ENCODE results near the gene APOL3.
"Not testable (repeated sequence)": the region's sequence is repeated elsewhere in the genome, so short reads cannot be mapped to it uniquely, and the experiment has no call there.

The APOL3 gene

GRCh38 chr22:36136475-36136874, 24.1 kb downstream of the APOL3 start:
- H3K27ac Mint-ChIP-seq (ENCODE audit: low read depth) = no peak overlapping the region

GRCh38 chr22:36135306-36135980, 25.1 kb downstream of the APOL3 start:
- ATAC-seq (replicated peaks; ENCODE audit: extremely low read depth, poor library complexity, severe bottlenecking) (no peak), DNase-seq (ENCODE audit: low spot score in 2 of 2) (no peak)
- Mint-ChIP-seq H3K4me3 (no peak overlapping the region), H3K9me3 (no peaks in the 10 kb centered on the region), H3K27me3 (no peaks in the 10 kb centered on the region), H3K27ac (ENCODE audit: low read depth) (peak overlapping the region; percentile 20), H3K4me1 (peaks cover 15% of the 10 kb centered on the region), H3K36me3 (ENCODE audit: insufficient read depth) (peaks cover 9% of the 10 kb centered on the region)

More at GRCh38 chr22:36136475-36136874, 24.1 kb downstream of the APOL3 start:
- DNase-seq (ENCODE audit: low spot score in 2 of 2) (no peak), ATAC-seq (replicated peaks; ENCODE audit: extremely low read depth, poor library complexity, severe bottlenecking) (no peak)
- no peak overlapping the region for H3K4me3 Mint-ChIP-seq
- peaks cover 12% of the 10 kb centered on the region for H3K36me3 Mint-ChIP-seq (ENCODE audit: insufficient read depth)
- H3K4me1 Mint-ChIP-seq = peaks cover 23% of the 10 kb centered on the region
- H3K27me3 Mint-ChIP-seq = no peaks in the 10 kb centered on the region
- no peaks in the 10 kb centered on the region for H3K9me3 Mint-ChIP-seq

DNA sequence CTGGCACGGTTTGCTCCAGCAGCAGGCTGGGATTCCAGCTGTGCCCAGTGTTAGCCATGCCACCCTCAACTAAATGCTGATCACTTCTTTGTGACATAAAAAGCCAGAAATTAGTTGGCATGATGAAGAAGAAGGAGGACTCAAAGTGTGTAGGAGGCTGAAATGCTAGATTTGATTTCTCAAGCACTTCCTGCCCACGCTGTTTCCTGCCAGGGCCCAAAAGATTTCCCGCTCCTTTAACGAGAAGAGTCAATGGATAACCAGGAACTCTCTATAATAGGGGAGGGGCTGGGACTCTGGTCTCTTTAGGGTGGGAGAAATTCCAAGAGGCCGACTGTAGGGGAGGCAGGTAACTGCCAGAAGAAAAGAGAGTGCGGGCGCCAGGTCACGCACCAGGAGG, 26.4 kb downstream of the APOL3 start:
- Mint-ChIP-seq H3K36me3 (ENCODE audit: insufficient read depth) (peaks cover 3% of the 10 kb centered on the region), H3K4me3 (no peak overlapping the region), H3K27me3 (no peaks in the 10 kb centered on the region), H3K9me3 (no peaks in the 10 kb centered on the region), H3K27ac (ENCODE audit: low read depth) (no peak overlapping the region), H3K4me1 (peaks cover 9% of the 10 kb centered on the region)
- ATAC-seq (replicated peaks; ENCODE audit: extremely low read depth, poor library complexity, severe bottlenecking) (no peak), DNase-seq (ENCODE audit: low spot score in 2 of 2) (no peak)

- H3K27me3 Mint-ChIP-seq = no peaks in the 10 kb centered on the region
- H3K9me3 Mint-ChIP-seq = no peaks in the 10 kb centered on the region
- H3K36me3 Mint-ChIP-seq (ENCODE audit: insufficient read depth) = peaks cover 3% of the 10 kb centered on the region
- ATAC-seq (replicated peaks; ENCODE audit: extremely low read depth, poor library complexity, severe bottlenecking) = no peak
- no peak overlapping the region for H3K4me3 Mint-ChIP-seq
- peaks cover 9% of the 10 kb centered on the region for H3K4me1 Mint-ChIP-seq
- no peak overlapping the region for H3K27ac Mint-ChIP-seq (ENCODE audit: low read depth)
- DNase-seq (ENCODE audit: low spot score in 2 of 2) = no peak
Measured at GRCh38 chr22:36131907-36132306, 28.6 kb downstream of the APOL3 start.

DNA sequence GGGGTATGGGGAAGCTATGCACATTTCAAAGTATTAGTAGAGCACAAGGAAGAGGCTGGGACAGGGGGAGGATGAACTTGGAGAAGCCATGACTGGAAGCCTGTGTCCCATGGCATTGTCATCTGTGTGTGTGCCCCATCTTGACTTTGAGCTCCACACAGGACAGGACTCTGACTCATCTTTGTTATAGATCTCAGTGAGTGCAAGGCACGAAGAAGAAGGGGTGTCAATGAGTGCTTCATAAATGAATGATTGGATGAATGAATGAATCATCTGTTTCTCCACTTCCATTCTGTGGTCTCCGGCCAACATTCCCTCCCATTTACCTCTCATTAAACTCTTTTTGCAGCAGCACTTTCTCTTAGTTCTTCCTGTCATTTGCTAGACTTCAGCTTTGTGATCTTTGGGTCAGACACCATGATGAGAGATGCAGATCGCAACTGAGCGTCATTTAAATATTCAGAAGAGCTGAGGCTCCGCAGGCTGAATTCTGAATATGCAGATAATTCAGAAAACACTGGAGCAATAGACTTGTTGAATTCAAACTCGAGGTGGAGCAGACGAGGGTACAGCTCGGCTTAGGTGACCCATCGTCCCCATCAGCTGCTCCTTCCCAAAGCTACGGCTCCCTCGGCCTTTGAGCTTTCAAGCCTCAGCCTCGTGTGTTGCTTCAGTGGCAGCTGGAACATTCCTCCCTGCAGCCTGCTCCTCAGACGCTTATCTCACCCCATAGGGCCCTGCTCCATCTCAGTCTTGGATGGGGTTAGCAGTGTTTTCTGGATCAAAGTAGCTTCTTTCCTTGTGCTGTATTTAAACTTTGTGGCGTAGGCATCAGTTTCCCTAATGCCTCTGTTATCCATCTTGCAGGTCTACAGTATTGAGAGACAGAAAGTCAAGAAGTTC, 30.8 kb downstream of the APOL3 start:
- H3K27me3 Mint-ChIP-seq = no peaks in the 10 kb centered on the region
- no peak overlapping the region for H3K27ac Mint-ChIP-seq (ENCODE audit: low read depth)
- DNase-seq (ENCODE audit: low spot score in 2 of 2) (no peak), ATAC-seq (replicated peaks; ENCODE audit: extremely low read depth, poor library complexity, severe bottlenecking) (no peak)
- H3K4me3 Mint-ChIP-seq = no peak overlapping the region
- peaks cover 9% of the 10 kb centered on the region for H3K4me1 Mint-ChIP-seq
- H3K9me3 Mint-ChIP-seq = no peaks in the 10 kb centered on the region
- peaks cover 3% of the 10 kb centered on the region for H3K36me3 Mint-ChIP-seq (ENCODE audit: insufficient read depth)

DNA sequence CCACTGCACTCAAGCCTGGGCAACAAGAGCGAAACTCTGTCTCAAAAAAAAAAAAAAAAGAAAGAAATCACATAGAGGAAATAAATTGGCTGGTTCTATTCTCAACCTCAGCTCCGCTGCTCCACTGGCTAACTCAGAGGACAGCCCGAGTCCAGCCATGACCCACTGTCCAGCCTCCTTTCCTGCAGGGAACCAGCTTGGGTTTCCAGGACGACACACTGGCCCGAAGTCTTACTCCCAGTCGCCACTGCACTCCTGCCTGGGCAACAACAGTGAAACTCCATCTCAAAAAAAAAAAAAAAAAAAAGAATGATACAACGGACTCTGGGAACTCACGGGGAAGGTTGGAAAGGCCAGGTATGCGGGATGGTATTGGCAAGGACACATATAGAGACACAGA, 31.5 kb downstream of the APOL3 start:
- H3K27me3 Mint-ChIP-seq = no peaks in the 10 kb centered on the region
- no peak overlapping the region for H3K4me3 Mint-ChIP-seq
- peaks cover 13% of the 10 kb centered on the region for H3K4me1 Mint-ChIP-seq
- no peak overlapping the region for H3K27ac Mint-ChIP-seq (ENCODE audit: low read depth)
- no peak for ATAC-seq (replicated peaks; ENCODE audit: extremely low read depth, poor library complexity, severe bottlenecking)
- peaks cover 3% of the 10 kb centered on the region for H3K36me3 Mint-ChIP-seq (ENCODE audit: insufficient read depth)
- no peaks in the 10 kb centered on the region for H3K9me3 Mint-ChIP-seq
- DNase-seq (ENCODE audit: low spot score in 2 of 2) = no peak

GRCh38 chr22:36125994-36126531, 34.5 kb downstream of the APOL3 start:
- H3K9me3 Mint-ChIP-seq = no peaks in the 10 kb centered on the region
- DNase-seq (ENCODE audit: low spot score in 2 of 2) (no peak), ATAC-seq (replicated peaks; ENCODE audit: extremely low read depth, poor library complexity, severe bottlenecking) (no peak)
- no peaks in the 10 kb centered on the region for H3K27me3 Mint-ChIP-seq
- H3K36me3 Mint-ChIP-seq (ENCODE audit: insufficient read depth) = peaks cover 2% of the 10 kb centered on the region
- H3K27ac Mint-ChIP-seq (ENCODE audit: low read depth) = no peak overlapping the region
- no peak overlapping the region for H3K4me3 Mint-ChIP-seq
- H3K4me1 Mint-ChIP-seq = peaks cover 10% of the 10 kb centered on the region

GRCh38 chr22:36125434-36125833, 35.1 kb downstream of the APOL3 start:
- H3K9me3 Mint-ChIP-seq = no peaks in the 10 kb centered on the region
- DNase-seq (ENCODE audit: low spot score in 2 of 2) (no peak), ATAC-seq (replicated peaks; ENCODE audit: extremely low read depth, poor library complexity, severe bottlenecking) (no peak)
- no peak overlapping the region for H3K4me3 Mint-ChIP-seq
- H3K27me3 Mint-ChIP-seq = no peaks in the 10 kb centered on the region
- H3K4me1 Mint-ChIP-seq = peaks cover 10% of the 10 kb centered on the region
- H3K27ac Mint-ChIP-seq (ENCODE audit: low read depth) = no peak overlapping the region
- peaks cover 2% of the 10 kb centered on the region for H3K36me3 Mint-ChIP-seq (ENCODE audit: insufficient read depth)

DNA sequence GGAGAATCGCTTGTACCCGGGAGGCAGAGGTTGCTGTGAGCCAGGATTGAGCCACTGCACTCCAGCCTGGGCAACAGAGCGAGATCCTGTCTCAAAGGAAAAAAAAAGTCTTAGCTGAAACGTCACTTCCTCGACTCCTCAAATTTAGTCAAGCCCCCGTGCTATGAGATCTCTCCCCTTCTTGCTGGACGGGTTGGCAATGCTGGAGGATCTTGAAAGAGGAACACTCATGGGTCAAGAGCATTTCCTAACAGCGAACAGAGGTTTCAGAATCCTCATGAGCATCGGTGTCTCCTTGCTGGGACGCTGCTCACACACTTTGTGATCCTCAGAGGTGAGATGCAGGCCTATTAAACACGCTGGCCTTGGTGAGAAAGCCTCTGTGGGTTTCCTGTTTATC, 35.9 kb downstream of the APOL3 start:
- Mint-ChIP-seq H3K36me3 (ENCODE audit: insufficient read depth) (peaks cover 2% of the 10 kb centered on the region), H3K27me3 (no peaks in the 10 kb centered on the region), H3K27ac (ENCODE audit: low read depth) (no peak overlapping the region), H3K4me1 (peaks cover 10% of the 10 kb centered on the region), H3K9me3 (no peaks in the 10 kb centered on the region), H3K4me3 (peak overlapping the region; percentile 75)
- DNase-seq (ENCODE audit: low spot score in 2 of 2) (no peak), ATAC-seq (replicated peaks; ENCODE audit: extremely low read depth, poor library complexity, severe bottlenecking) (no peak)

DNA sequence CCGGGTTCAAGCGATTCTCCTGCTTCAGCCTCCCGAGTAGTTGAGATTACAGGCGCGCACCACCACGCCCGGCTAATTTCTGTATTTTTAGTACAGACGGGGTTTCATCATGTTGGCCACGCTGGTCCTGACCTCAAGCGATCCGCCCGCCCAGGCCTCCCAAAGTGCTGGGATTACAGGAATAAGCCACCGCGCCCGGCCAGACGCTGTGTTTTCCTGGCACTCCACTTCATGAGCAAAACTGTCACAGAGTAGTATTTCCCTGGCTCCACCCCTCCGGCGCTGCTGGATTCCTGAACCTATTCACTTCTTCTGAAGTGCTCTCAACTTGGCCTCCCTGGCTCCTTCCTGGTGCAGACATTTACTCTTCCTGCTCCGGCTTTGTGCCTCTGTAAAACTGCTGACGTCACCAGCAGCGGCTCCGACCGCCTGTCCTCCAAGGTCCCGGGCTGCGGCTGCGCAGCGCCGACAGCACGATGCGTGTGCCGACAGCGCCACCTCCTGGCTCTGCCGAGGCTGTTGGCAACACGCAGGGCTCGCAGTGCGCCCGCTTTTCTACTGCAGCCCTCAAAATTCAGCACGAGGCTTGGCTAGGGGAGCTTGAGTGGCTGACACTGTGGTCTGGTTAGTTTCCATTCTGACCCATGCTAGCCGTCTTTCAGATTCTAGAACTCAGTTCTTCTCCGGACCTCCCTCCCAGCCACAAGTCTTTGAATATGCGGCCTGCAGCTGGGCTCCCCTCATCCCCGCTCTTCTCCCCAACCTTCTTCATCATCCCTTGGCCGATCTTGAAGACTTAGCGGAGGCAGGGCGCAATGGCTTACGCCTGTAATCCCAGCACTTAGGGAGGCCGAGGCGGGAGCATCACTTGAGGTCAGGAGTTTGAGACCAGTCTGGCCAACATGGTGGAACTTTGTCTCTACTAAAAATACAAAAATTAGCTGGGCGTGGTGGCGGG, 36.6 kb downstream of the APOL3 start:
- Mint-ChIP-seq H3K9me3 (no peaks in the 10 kb centered on the region), H3K36me3 (ENCODE audit: insufficient read depth) (peaks cover 2% of the 10 kb centered on the region), H3K4me1 (peaks cover 10% of the 10 kb centered on the region), H3K4me3 (peak overlapping the region; percentile 75), H3K27ac (ENCODE audit: low read depth) (peak overlapping the region; percentile 93), H3K27me3 (no peaks in the 10 kb centered on the region)
- ATAC-seq (replicated peaks; ENCODE audit: extremely low read depth, poor library complexity, severe bottlenecking) (peak; percentile 96), DNase-seq (ENCODE audit: low spot score in 2 of 2) (peak; percentile 83 to 86)

DNA sequence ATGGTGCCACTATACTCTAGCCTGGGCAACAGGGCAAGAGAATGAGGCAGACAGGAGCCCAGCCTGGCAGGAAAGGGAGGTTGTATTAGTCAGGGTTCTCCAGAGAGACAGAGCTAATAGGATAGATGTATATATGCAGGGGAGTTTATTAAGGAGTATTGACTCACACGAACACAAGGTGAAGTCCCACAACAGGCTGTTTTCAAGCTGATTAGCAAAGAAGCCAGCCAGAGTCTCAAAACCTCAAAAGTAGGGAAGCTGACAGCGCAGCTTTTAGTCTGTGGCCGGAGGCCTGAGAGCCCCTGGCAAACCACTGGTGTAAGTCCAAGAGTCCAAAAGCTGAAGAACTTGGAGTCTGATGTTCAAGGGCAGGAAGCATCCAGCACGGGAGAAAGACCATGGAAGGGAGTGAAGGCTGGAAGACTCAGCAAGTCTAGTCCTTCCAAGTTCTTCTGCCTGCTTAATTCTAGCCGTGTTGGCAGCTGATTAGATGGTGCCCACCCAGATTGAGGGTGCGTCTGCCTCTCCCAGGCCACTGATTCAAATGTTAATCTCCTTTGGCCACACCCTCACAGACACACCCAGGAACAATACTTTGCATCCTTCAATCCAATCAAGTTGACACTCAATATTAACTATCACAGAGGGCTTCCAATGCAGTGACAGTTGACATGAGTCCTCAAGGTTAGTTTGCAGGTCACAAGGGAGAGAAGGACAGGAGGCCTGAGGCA, 39.8 kb downstream of the APOL3 start:
- peaks cover 10% of the 10 kb centered on the region for H3K4me1 Mint-ChIP-seq
- not testable (repeated sequence) for H3K4me3 Mint-ChIP-seq; H3K27me3 Mint-ChIP-seq; ATAC-seq (replicated peaks; ENCODE audit: extremely low read depth, poor library complexity, severe bottlenecking); H3K36me3 Mint-ChIP-seq (ENCODE audit: insufficient read depth); H3K9me3 Mint-ChIP-seq; DNase-seq (ENCODE audit: low spot score in 2 of 2); H3K27ac Mint-ChIP-seq (ENCODE audit: low read depth)

Measured in central memory CD8-positive, alpha-beta T cell (primary cell).